GM04504 (cell line): ENCODE results near the gene PIK3IP1.

ENCODE experiments used
- DNase-seq: peaks from one replicate; pipeline ENCODE4 v3.0.0-alpha.2; 2012; ENCODE audit warnings: low read depth

The PIK3IP1 gene

DNA sequence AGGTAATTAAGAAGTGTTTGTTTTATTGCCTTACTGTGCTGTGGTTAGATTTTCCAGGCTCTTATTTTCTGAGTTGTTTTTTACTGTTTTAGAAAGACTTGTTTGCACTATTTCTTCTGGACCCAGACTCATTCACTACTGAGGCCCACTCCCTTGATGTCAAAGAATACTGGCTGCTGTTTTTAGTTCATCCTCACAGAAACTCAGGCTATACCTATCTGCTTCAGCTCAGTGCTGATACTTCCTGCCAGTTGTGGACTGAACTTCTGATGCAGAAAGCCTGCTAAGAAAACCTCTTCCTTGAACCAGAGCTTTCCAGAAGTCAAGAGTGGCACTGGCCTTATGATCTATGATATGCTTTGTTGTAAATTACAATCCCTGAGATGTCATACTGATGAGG lies 15.9 kb upstream of the PIK3IP1 start:
- DNase-seq: no peak

DNA sequence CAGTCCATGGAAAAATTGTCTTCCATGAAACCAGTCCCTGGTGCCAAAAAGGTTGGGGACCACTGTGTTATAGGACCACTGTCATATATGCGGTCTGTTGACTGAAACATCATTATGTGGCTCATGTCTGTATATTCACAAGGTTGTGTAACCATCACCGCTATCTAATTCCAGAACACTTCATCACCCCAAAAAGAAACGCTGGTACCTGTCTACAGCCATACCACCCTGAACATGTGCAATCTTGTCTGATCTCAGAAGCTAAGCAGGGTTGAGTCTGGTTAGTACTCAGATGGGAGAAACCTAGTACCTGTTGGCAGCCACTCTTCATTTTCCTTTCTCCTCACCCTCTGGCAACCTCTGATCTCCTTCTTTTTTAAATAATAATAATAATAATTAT lies 12.9 kb upstream of the PIK3IP1 start:
- DNase-seq: no peak

GRCh38 chr22:31302537-31302936 lies 10.2 kb upstream of the PIK3IP1 start:
- no peak for DNase-seq

DNA sequence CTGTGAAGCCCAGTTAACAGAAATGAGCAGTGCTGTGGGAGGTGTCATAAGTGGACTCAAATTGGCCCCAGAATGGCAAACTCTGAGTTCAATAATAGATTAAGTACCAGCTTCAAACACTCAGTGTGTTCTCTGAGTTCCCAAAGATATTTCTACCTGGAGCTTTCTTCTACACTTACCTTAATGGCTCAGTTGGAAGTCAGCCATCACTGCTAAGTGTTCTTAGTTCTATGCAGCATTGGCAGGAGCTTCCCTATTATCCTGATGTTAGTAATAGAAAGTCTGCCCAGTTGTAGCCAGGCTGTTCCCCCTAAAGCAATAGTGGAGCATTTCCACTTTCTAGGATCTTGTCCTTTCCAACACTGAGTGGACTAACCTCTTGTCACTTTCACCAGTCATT lies 9.7 kb upstream of the PIK3IP1 start:
- no peak for DNase-seq

DNA sequence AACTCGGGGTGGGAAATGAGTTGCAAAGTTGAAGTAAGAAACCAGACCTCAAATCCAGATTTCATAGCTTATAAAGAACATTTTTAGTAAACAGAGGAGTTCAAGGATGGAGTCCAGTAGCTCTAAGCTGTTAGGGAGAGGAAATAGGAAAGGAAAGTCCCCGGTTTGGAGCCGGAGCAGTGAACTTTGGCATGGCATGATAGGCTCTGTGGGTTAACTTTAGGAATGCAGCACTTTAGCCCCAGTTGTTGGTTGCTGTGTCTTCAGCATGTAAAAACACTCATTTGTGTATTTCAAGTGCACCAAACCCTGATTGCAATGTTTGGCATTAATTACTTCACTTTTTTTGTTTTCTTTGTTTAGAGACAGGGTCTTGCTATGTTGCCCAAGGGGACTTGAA lies 8.6 kb upstream of the PIK3IP1 start:
- no peak for DNase-seq

- no peak for DNase-seq
Observed at GRCh38 chr22:31295831-31296657, 3.8 kb upstream of the PIK3IP1 start.

- no peak for DNase-seq
Observed at GRCh38 chr22:31295360-31295759, 3.1 kb upstream of the PIK3IP1 start.

- DNase-seq: no peak
Observed at GRCh38 chr22:31291481-31292235, 630 bp downstream of the PIK3IP1 start.

GRCh38 chr22:31290494-31291471 lies 1.5 kb downstream of the PIK3IP1 start:
- peak; percentile 76 for DNase-seq

GRCh38 chr22:31289344-31289743 lies 2.9 kb downstream of the PIK3IP1 start:
- no peak for DNase-seq

DNA sequence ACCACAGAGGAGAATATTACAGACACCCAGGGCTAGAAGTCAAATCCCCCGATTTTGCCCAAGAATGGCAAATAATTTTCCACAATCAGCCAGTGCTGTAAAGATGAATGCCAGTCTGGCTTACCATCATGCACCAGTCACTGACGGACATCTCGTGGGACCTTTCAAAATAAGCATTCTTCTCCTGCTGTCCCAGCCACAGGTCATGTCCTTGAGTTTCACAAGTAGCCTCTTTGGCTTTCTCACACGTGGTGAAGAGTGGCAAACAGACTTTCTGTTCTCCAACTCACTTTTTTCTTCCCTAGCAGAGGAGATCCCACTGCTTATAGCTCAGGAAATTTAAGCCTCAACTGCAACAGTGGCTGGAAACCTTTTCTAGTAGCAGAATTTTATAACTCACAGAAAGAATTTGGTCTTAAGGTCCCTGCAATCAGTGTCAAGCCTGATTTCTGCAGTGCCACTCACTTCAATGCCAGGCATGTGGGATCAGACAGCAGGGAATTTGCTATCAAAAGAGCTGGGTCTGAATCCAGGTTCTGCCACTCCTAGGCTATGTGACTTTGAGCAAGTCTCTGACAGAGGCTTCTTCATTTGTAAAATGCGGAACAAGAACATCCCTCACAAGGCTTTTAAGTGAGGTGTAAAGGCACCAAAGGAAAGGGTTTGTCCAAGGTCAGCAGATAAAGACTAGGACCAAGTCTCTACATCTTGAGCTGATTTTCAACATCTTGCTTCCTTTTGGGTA lies 3.6 kb downstream of the PIK3IP1 start:
- no peak for DNase-seq

- no peak for DNase-seq
Observed at GRCh38 chr22:31287818-31288495, 4.3 kb downstream of the PIK3IP1 start.

DNA sequence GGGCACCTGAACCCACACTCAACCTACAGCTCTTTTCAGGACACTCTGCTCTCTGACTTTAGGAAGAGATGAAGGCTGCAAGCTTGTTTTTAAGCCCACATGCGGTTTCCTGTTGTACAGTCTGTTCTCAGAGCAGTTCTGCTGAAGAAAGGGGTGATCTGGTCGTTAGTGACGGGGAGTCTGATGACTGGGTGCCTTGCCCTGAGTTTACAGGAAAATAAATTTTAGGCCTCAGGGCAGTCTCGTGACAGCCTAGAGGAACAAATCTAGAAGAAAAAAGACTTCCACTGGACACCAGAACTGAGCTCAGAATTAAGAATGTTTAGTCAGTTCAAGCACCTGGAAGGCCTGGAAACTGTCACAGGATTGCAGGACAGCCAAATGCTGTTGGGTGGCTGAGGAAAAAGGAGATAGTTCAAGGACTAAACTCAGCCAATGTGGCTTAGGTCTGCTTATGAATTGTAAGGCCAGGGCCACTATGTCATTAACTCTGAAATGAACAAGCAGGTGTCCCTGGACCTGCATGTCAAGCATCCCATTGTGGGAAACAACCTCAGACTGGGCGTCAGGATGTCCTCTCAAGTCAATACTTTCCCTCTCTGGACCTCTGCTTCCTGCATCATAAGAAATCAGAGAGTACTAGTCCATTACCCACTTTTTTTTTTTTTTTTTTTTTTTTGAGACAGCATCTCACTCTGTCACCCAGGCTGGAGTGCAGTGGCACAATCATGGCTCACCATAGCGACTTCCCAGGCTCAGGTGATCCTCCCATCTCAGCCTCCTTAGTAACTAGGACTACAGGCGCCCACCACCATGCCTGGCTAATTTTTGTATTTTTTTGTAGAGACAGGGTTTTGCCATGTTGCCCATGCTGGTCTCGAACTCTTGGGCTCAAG lies 5.7 kb downstream of the PIK3IP1 start:
- DNase-seq: no peak

DNA sequence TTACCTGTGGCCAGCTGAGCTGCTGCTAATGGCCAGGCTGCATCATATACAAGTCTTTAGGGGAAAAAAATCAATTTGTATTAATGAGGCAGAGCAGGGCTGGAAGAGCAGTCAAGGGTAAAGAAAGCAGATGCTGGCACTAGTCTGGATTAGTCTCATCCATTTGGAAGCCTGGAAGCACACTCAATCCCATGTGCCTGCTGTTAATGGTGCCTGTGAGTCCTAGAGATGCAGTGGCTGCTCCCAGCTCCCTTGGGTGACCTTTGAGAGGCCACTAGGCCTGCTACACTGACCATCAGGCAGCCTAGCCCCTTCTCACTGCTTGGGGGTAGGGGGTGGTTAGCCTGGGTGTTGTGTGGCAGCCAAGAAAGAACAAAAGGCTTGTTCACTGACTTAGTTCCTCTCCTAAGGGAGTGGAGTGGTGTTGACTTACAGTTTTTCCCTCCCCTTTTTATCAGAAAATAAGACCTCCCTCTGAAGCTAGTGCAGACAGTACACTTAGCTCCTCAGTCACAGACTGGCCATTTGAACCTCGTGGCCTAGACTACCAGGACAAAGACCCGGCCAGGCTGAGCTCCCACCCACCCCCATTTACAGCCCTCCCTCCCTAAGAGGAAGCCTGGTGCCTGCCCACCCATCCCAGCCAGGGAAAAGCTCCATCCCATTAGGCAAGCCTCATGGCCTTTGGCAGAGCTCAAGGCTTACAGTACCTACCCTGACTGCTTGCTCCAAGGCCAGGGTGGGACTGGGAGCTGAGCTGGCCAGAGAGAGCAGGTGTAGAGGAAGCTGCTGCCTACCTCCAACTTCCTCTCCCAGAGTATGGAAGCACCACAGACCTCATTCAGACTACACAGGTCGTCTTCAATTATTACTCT lies 7.8 kb downstream of the PIK3IP1 start:
- no peak for DNase-seq

GRCh38 chr22:31282748-31283468 lies 9.4 kb downstream of the PIK3IP1 start:
- DNase-seq: no peak

DNA sequence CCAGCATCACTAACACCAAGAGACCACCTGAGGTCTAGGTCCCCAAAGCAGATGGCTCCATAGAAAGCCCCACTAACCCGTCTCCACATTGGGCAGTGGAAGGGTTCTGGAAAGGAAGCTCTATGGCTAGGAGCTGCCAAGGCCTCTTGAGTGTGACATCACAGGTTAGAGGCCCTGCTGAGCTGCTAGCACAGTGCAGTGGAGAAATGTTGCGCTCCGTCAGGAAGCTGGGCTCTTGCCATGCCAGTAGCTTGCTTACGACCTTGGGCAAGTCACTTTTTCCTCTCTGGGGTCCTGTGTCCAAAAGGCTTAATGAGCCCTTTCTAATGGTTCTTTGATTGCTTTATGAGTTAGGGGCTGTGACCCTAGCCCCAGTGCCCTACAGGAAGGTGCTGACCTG lies 10.6 kb downstream of the PIK3IP1 start:
- DNase-seq: no peak

DNA sequence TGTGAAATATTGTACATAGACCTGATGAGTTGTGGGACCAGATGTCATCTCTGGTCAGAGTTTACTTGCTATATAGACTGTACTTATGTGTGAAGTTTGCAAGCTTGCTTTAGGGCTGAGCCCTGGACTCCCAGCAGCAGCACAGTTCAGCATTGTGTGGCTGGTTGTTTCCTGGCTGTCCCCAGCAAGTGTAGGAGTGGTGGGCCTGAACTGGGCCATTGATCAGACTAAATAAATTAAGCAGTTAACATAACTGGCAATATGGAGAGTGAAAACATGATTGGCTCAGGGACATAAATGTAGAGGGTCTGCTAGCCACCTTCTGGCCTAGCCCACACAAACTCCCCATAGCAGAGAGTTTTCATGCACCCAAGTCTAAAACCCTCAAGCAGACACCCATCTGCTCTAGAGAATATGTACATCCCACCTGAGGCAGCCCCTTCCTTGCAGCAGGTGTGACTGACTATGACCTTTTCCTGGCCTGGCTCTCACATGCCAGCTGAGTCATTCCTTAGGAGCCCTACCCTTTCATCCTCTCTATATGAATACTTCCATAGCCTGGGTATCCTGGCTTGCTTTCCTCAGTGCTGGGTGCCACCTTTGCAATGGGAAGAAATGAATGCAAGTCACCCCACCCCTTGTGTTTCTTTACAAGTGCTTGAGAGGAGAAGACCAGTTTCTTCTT lies 12.3 kb downstream of the PIK3IP1 start:
- no peak for DNase-seq

GRCh38 chr22:31279327-31279669 lies 13.0 kb downstream of the PIK3IP1 start:
- no peak for DNase-seq
